ENCODE measurements around the gene WNT8B.
A peak's percentile ranks its signal among the peaks of the same experiment; 100 is the strongest.

WNT8B gene, protein sequence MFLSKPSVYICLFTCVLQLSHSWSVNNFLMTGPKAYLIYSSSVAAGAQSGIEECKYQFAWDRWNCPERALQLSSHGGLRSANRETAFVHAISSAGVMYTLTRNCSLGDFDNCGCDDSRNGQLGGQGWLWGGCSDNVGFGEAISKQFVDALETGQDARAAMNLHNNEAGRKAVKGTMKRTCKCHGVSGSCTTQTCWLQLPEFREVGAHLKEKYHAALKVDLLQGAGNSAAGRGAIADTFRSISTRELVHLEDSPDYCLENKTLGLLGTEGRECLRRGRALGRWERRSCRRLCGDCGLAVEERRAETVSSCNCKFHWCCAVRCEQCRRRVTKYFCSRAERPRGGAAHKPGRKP

GRCh38 chr10:100462709-100463108 is at the start of gene WNT8B:
WNT8B (plus strand) TSS chr10:100463009; CDS start chr10:100463169, 160 bp downstream.
- H3K4me3 ChIP-seq (ENCODE audit: control insufficient read depth, low read depth, low read length): no peak within 1 kb of the TSS
- DNase-seq (ENCODE audit: low read depth): no peak
- TF ChIP-seq CTCF (IDR thresholded peaks at IDR 0.05; ENCODE audit: control insufficient read depth, insufficient read depth, low read depth, low read length, missing control alignments): no peak

DNA sequence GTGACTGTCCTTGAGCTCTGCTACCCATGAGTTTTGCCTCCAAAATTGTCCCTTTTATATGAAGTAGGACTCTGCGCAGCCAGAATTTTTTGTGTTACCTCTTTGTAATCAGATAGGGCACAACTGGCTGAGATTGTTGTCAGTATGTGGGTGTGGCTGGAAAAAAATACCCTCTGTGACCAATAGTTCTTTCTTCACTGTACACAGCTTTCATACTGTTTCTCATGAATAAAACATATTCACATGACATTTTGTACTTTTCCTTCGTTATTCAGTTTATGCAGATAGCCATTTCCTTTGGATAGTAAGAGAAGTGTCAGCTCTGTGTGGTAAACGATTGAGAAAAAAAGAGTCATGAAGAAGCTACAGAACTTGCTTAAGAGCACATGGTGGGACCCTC is 49.6 kb upstream of the WNT8B start:
- no peak for DNase-seq (ENCODE audit: low read depth)
- no peak for TF ChIP-seq CTCF (IDR thresholded peaks at IDR 0.05; ENCODE audit: control insufficient read depth, insufficient read depth, low read depth, low read length, missing control alignments)
- no peak overlapping the region for H3K4me3 ChIP-seq (ENCODE audit: control insufficient read depth, low read depth, low read length)

GRCh38 chr10:100419911-100420449 is 42.8 kb upstream of the WNT8B start:
- no peak overlapping the region for H3K4me3 ChIP-seq (ENCODE audit: control insufficient read depth, low read depth, low read length)
- no peak for DNase-seq (ENCODE audit: low read depth)
- no peak for TF ChIP-seq CTCF (IDR thresholded peaks at IDR 0.05; ENCODE audit: control insufficient read depth, insufficient read depth, low read depth, low read length, missing control alignments)

DNA sequence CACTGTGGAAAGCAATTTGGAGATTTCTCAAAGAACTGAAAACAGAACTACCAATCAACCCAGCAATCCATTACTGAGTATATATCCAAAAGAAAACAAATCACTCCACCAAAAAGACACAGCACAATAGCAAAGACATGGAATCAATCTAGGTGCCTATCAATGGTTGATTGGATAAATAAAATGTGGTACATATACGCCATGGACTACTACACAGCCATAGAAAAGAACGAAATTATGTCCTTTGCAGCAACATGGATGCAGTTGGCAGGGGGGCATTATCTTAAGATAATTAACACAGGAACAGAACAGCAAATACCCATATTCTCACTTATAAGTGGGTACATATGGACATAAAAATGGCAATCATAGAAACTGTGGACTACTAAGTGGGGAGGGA is 35.4 kb upstream of the WNT8B start:
- no peak overlapping the region for H3K4me3 ChIP-seq (ENCODE audit: control insufficient read depth, low read depth, low read length)
- no peak for DNase-seq (ENCODE audit: low read depth)
- no peak for TF ChIP-seq CTCF (IDR thresholded peaks at IDR 0.05; ENCODE audit: control insufficient read depth, insufficient read depth, low read depth, low read length, missing control alignments)

DNA sequence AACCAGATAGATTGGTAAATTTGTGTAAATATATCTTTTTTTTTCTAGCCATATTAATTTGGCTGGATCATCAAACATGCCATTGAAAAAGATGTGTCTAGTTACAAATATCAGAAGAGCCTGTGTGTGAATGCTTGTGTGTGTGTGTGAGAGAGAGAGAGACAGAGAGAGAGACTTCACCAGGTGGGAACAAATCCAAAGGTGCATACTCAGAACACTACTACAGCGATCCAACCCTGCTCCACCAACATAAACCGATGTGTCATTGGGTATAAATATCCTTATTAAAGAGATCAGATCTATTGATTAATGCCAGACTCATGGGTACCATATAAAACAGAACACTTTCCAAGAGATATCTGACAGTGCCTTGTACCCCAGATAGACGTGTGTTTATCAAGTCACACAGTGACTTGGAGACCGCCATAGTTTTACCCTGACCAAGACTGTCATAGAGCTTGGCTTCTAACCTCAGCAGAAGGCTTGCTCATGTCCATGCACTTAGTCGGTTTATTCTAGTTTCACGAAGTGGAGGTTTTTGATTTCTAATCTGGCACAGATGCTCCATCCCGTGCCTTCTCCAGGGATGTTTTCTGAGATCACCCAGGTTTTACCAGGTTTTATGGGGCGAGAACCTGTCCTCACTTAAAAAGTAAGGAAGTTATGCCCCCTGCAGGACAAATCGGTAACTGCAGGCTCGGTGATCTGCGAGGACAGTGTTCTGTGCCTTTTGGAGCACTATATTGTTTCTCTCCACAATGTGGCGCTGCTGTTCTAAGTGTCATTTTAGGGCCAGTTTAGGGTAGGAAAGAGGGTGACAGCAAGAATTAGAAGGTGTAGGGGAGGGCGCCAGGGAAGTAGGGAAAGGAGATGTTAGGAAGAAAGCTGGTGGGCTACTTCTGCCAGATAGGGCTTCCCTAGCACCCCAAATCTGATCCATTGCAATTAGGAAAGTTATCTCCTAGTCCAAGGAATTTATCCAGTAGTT is 29.3 kb upstream of the WNT8B start:
- peak; percentile 95 for TF ChIP-seq CTCF (IDR thresholded peaks at IDR 0.05; ENCODE audit: control insufficient read depth, insufficient read depth, low read depth, low read length, missing control alignments)
- H3K4me3 ChIP-seq (ENCODE audit: control insufficient read depth, low read depth, low read length): no peak overlapping the region
- DNase-seq (ENCODE audit: low read depth): peak; percentile 65

DNA sequence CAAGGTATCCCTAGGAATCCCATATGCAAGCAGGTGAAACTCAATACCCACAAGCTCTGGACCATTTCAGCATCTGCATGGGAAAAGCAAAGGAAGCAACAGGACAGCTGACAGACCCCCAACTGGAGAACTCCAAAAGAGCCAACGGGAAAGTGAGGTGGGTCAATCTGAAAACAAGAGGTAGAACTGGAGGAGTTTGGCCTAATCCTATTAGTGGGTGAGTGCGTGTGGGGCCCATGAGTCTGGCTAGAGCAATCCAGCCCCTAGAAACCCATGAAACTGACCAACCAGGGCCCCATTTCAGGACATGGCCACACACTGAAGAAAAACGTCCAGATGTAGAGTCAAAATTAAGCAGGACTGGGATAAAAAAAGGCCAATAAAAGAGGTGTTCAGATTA is 26.6 kb upstream of the WNT8B start:
- no peak for TF ChIP-seq CTCF (IDR thresholded peaks at IDR 0.05; ENCODE audit: control insufficient read depth, insufficient read depth, low read depth, low read length, missing control alignments)
- H3K4me3 ChIP-seq (ENCODE audit: control insufficient read depth, low read depth, low read length): no peak overlapping the region
- no peak for DNase-seq (ENCODE audit: low read depth)
